Muscle of leg (tissue), 11 donors: ENCODE data around the gene AVPR1B. TPM values are rescaled to one million over a fixed set of nuclear protein-coding genes. Genes with fewer than 3 reads are reported as not detected.

ENCODE experiments used
- DNase-seq: peaks from one replicate; pipeline ENCODE4 v3.0.0; 2013
- H3K27ac ChIP-seq: one replicate; pipeline ENCODE4 v1.5.1; 2013; ENCODE audit warnings: mild to moderate bottlenecking, low read length, control low read depth
- H3K27me3 ChIP-seq: one replicate; pipeline ENCODE4 v1.6.1; 2013; ENCODE audit warnings: low read length; ENCODE audit not compliant: control insufficient read depth, insufficient read depth
- H3K36me3 ChIP-seq: one replicate; pipeline ENCODE4 v1.6.1; 2013; ENCODE audit warnings: low read length; ENCODE audit not compliant: control insufficient read depth, insufficient read depth
- H3K4me1 ChIP-seq: one replicate; pipeline ENCODE4 v1.6.1; 2013; ENCODE audit warnings: low read length; ENCODE audit not compliant: control insufficient read depth, insufficient read depth
- H3K4me3 ChIP-seq: one replicate; pipeline ENCODE4 v1.5.1; 2013; ENCODE audit warnings: low read length, control low read depth
- H3K9me3 ChIP-seq: replicated peaks from 2 replicates; pipeline ENCODE4 v1.6.1; 2013; ENCODE audit warnings: low read depth, low read length; ENCODE audit not compliant: control insufficient read depth
- WGBS: methylation state at CpG from one replicate; pipeline ENCODE4 v1.1.5; 2013; ENCODE audit warnings: missing lambda C conversion rate; ENCODE audit not compliant: insufficient coverage; 5-methylcytosine and 5-hydroxymethylcytosine counted together
- polyA plus RNA-seq, 8 donors: library from polyadenylated mRNA; unstranded; fragments of 120-200 nt; gene quantifications; one replicate each; pipeline versions ENCODE4 v1.2.1 to v1.2.3, GENCODE V29; 2013; ENCODE audit warnings: inconsistent platforms in 1 of 8, low replicate concordance in 1 of 8; ENCODE audit not compliant: insufficient read length in 8 of 8, insufficient read depth in 1 of 8
- total RNA-seq: library from RNA; stranded (reverse); fragments of 120-200 nt; gene quantifications from one replicate; pipeline ENCODE4 v1.2.4, GENCODE V29; 2013

AVPR1B gene
- total and polyA plus RNA-seq, 9 donors, result 0.35 to 1.2 (median 0.62) TPM

GRCh38 chr1:206114692-206115640 is 2.2 kb downstream of the AVPR1B start:
- Histone ChIP-seq H3K4me1 (peaks cover 19% of the 10 kb centered on the region), H3K27me3 (peaks cover 16% of the 10 kb centered on the region), H3K36me3 (no peaks in the 10 kb centered on the region), H3K27ac (no peak overlapping the region), H3K9me3 (no peaks in the 10 kb centered on the region), H3K4me3 (no peak overlapping the region)
- DNase-seq, result no peak
- WGBS, result 40% methylated on average over 1 of the region's 6 CpGs

- Histone ChIP-seq H3K4me3 (no peak overlapping the region), H3K9me3 (no peaks in the 10 kb centered on the region), H3K36me3 (no peaks in the 10 kb centered on the region), H3K4me1 (peaks cover 14% of the 10 kb centered on the region), H3K27me3 (peaks cover 12% of the 10 kb centered on the region), H3K27ac (no peak overlapping the region)
- no peak for DNase-seq
- 70% methylated on average over 7 of the region's 9 CpGs for WGBS
Observed at GRCh38 chr1:206112600-206113301, 4.4 kb downstream of the AVPR1B start.

GRCh38 chr1:206111271-206111927 is 5.8 kb downstream of the AVPR1B start:
- Histone ChIP-seq H3K27me3 (peaks cover 5% of the 10 kb centered on the region), H3K4me1 (peaks cover 9% of the 10 kb centered on the region), H3K27ac (no peak overlapping the region), H3K4me3 (no peak overlapping the region), H3K9me3 (no peaks in the 10 kb centered on the region), H3K36me3 (no peaks in the 10 kb centered on the region)
- WGBS, result 97% methylated on average over 4 of the region's 6 CpGs
- no peak for DNase-seq

GRCh38 chr1:206110820-206111219 is 6.4 kb downstream of the AVPR1B start:
- Histone ChIP-seq H3K9me3 (no peaks in the 10 kb centered on the region), H3K4me3 (no peak overlapping the region), H3K4me1 (peaks cover 10% of the 10 kb centered on the region), H3K27me3 (peaks cover 4% of the 10 kb centered on the region), H3K27ac (no peak overlapping the region), H3K36me3 (no peaks in the 10 kb centered on the region)
- 88% methylated on average over 3 of the region's 3 CpGs for WGBS
- no peak for DNase-seq

GRCh38 chr1:206110161-206110560 is 7.0 kb downstream of the AVPR1B start:
- no peak for DNase-seq
- Histone ChIP-seq H3K36me3 (no peaks in the 10 kb centered on the region), H3K4me1 (peaks cover 10% of the 10 kb centered on the region), H3K27me3 (peaks cover 4% of the 10 kb centered on the region), H3K4me3 (no peak overlapping the region), H3K27ac (no peak overlapping the region), H3K9me3 (no peaks in the 10 kb centered on the region)
- WGBS, result 87% methylated on average over 14 of the region's 15 CpGs

GRCh38 chr1:206109718-206110117 is 7.5 kb downstream of the AVPR1B start:
- Histone ChIP-seq H3K36me3 (no peaks in the 10 kb centered on the region), H3K9me3 (no peaks in the 10 kb centered on the region), H3K4me1 (peaks cover 10% of the 10 kb centered on the region), H3K4me3 (no peak overlapping the region), H3K27ac (no peak overlapping the region), H3K27me3 (peaks cover 4% of the 10 kb centered on the region)
- no peak for DNase-seq
- WGBS, result 88% methylated on average over 3 of the region's 4 CpGs

GRCh38 chr1:206108635-206109034 is 8.6 kb downstream of the AVPR1B start:
- Histone ChIP-seq H3K27me3 (peaks cover 3% of the 10 kb centered on the region), H3K4me3 (no peak overlapping the region), H3K4me1 (peaks cover 10% of the 10 kb centered on the region), H3K27ac (no peak overlapping the region), H3K36me3 (no peaks in the 10 kb centered on the region), H3K9me3 (no peaks in the 10 kb centered on the region)
- no peak for DNase-seq
- 100% methylated on average over 1 of the region's 2 CpGs for WGBS

GRCh38 chr1:206107168-206107544 is 10.0 kb downstream of the AVPR1B start:
- Histone ChIP-seq H3K27ac (no peak overlapping the region), H3K4me3 (no peak overlapping the region), H3K4me1 (peaks cover 10% of the 10 kb centered on the region), H3K27me3 (no peaks in the 10 kb centered on the region), H3K9me3 (no peaks in the 10 kb centered on the region), H3K36me3 (no peaks in the 10 kb centered on the region)
- peak; percentile 31 for DNase-seq
- WGBS, result 55% methylated on average over 5 of the region's 7 CpGs

GRCh38 chr1:206106328-206107167 is 10.6 kb downstream of the AVPR1B start:
- H3K27me3 ChIP-seq, result no peaks in the 10 kb centered on the region
- peaks cover 10% of the 10 kb centered on the region for H3K4me1 ChIP-seq
- peak; percentile 91 for DNase-seq
- H3K9me3 ChIP-seq, result no peaks in the 10 kb centered on the region
- H3K27ac ChIP-seq, result no peak overlapping the region
- no peaks in the 10 kb centered on the region for H3K36me3 ChIP-seq
- H3K4me3 ChIP-seq, result no peak overlapping the region
- 25% methylated on average over 4 of the region's 8 CpGs for WGBS
